ENCODE measurements around the gene EDC3. TPM values are rescaled to one million over a fixed set of nuclear protein-coding genes. Genes with fewer than 3 reads are reported as not detected.

Gene EDC3
- polyA plus RNA-seq, 2 of the 4 experiments (the other 2 are of a cell fraction), result 23.2 to 24.1 TPM

DNA sequence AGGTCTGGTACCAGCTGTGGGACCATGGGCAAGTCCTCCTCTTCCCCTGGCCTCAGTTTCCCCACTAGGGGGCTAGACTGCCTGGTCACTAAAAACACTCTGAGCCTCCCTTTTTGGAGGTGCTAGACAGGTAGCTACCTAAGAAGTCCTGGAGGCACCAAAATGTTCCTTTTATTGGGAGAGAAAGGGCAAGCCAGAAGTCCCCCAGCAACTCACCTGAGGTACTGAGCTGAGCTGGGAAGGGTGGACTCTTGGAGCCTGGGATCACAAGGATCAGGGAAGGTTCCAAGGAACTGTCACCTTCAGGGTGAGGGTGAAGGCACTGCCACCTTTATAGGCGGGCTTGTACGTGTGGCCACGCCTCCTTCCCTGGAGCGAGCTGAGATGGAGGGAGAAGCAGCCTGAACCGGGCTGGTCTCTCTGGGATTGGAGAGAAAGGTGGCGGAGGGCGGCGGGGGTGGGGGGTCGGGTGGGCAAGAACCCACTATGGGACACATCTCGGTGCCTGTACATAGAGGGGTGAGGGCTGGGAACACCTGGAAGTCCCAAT, 29.5 kb upstream of the EDC3 start, which contains the start of gene CYP1A1 (continued):
- TF ChIP-seq MYC (IDR thresholded peaks at IDR 0.05; ENCODE audit: borderline replicate concordance, low read length) (no peak), HDAC2 (IDR thresholded peaks at IDR 0.05) (no peak), HOXB13 (CRISPR knock-in tag; IDR thresholded peaks at IDR 0.05; ENCODE audit: low read depth) (no peak), PBX3 (IDR thresholded peaks at IDR 0.05) (no peak), SMC3 (IDR thresholded peaks at IDR 0.05) (no peak)
- TF ChIP-seq, protein P1, sequence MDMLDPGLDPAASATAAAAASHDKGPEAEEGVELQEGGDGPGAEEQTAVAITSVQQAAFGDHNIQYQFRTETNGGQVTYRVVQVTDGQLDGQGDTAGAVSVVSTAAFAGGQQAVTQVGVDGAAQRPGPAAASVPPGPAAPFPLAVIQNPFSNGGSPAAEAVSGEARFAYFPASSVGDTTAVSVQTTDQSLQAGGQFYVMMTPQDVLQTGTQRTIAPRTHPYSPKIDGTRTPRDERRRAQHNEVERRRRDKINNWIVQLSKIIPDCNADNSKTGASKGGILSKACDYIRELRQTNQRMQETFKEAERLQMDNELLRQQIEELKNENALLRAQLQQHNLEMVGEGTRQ (IDR thresholded peaks at IDR 0.05), result no peak

DNA sequence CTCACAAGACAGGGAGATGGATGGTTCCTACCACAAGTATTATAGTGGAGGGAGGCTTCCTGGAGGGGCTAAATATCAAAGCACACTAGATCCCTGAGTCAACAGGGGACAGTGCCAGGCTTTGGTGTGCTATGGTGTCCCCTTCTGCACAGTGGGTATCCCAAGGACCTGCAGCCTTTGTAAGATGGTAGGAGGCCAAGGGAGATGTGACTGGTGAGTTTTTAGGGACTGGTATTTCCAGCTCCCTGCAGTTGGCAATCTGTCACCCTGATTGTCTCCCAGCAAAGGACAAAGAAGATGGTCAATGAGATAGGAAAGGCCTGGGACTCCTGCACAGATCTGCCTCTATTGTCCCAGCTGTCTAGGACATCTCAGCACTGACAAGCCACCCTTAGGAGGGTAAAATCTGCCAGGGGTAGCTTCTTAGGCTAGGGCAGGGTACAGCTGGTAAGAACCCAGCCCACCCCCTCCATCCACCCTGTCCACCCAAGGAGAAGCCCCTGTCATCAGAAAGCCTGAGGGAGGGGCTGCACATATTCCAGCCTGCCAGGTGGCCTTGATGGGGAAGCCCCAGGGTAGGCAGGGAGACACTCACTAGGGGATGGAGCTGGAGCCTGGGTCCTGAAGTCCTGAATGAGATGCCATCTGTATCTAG, 28.9 kb upstream of the EDC3 start:
- TF ChIP-seq RARB (CRISPR knock-in tag; IDR thresholded peaks at IDR 0.05), result no peak
- TF ChIP-seq TP53 (CRISPR knock-in tag; IDR thresholded peaks at IDR 0.05), result no peak
- TF ChIP-seq RAD21 (conservative IDR thresholded peaks at IDR 0.05 in 1 of 2, IDR thresholded peaks at IDR 0.05 in 1 of 2), result no peak
- TF ChIP-seq HDAC2 (IDR thresholded peaks at IDR 0.05), result no peak
- no peak for FAIRE-seq
- no peak for ATAC-seq
- H3K27ac ChIP-seq, result no peak overlapping the region
- no peaks in the 10 kb centered on the region for H3K9me3 ChIP-seq
- no peak overlapping the region for H3K4me2 ChIP-seq
- no peak overlapping the region for H3K4me3 ChIP-seq
- POLR2A ChIA-PET, result interaction anchor here (0.7 kb wide), 1 partner anchor 479 kb away, joined by 3 read pairs; no protein-coding TSS in a partner anchor
- CTCF ChIA-PET, result interaction anchor here (0.8 to 2.9 kb wide), 4 partner anchors 44 to 92 kb away, joined by 3 to 11 read pairs (median 6); no protein-coding TSS in a partner anchor
- H3K4me1 ChIP-seq, result peaks cover 4% of the 10 kb centered on the region; the same call in 1 of the 3 replicates
- no peak for DNase-seq (ENCODE audit: low read depth in 1 of 2, low spot score in 1 of 2)

DNA sequence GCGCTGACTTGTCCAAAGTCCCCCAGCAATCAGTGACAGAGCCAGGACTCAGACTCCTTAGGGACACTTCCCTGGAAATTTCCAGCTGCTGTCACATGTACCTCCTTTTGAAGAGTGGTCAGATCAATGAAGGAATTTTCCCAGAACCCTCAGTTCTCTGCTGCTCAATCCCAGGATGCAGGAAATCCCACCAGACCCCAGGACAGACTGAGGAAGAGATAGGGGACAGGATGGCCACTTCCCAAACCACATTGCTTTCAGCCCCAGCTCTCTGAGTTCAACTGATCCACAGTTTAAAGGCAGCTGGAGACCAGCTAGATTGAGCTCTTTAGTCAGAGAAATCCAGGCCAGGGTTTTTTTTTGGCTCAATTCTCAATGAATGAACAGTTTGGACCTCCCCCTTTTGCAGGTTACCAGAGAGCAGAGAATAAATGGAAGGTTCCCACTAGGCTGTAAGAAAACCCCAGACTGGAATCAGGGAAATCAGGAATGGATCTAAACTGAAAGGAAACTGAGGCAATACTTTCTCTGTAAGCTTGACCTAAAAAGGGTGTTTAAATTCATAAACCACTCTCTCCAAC, 28.0 kb upstream of the EDC3 start:
- ChIA-PET CTCF (interaction anchor here (1.1 to 1.3 kb wide), 2 partner anchors 87 to 101 kb away, joined by 3 to 4 read pairs; no protein-coding TSS in a partner anchor), POLR2A (no interaction called here)
- TF ChIP-seq, protein P2, sequence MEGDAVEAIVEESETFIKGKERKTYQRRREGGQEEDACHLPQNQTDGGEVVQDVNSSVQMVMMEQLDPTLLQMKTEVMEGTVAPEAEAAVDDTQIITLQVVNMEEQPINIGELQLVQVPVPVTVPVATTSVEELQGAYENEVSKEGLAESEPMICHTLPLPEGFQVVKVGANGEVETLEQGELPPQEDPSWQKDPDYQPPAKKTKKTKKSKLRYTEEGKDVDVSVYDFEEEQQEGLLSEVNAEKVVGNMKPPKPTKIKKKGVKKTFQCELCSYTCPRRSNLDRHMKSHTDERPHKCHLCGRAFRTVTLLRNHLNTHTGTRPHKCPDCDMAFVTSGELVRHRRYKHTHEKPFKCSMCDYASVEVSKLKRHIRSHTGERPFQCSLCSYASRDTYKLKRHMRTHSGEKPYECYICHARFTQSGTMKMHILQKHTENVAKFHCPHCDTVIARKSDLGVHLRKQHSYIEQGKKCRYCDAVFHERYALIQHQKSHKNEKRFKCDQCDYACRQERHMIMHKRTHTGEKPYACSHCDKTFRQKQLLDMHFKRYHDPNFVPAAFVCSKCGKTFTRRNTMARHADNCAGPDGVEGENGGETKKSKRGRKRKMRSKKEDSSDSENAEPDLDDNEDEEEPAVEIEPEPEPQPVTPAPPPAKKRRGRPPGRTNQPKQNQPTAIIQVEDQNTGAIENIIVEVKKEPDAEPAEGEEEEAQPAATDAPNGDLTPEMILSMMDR (IDR thresholded peaks at IDR 0.05), result no peak
- no peak for TF ChIP-seq RAD21 (conservative IDR thresholded peaks at IDR 0.05 in 1 of 2, IDR thresholded peaks at IDR 0.05 in 1 of 2)
- no peak for TF ChIP-seq CHD4 (IDR thresholded peaks at IDR 0.05; ENCODE audit: borderline replicate concordance)
- no peak for TF ChIP-seq RNF2 (IDR thresholded peaks at IDR 0.05; ENCODE audit: borderline replicate concordance, low read depth)
- no peak for TF ChIP-seq RFX5 (IDR thresholded peaks at IDR 0.05)
- no peak for TF ChIP-seq HDAC2 (IDR thresholded peaks at IDR 0.05)
- H3K4me2 ChIP-seq, result no peak overlapping the region
- DNase-seq (ENCODE audit: low read depth in 1 of 2, low spot score in 1 of 2) (peak; percentile 47 to 51), FAIRE-seq (no peak), ATAC-seq (peak in 1 of 2 experiments; percentile 55; a peak in 3 of 6 replicates)
- WGBS (ENCODE audit: missing lambda C conversion rate), result 77% methylated on average over 1 of the region's 1 CpG
- no peak overlapping the region for H3K4me3 ChIP-seq
- H3K9me3 ChIP-seq, result no peaks in the 10 kb centered on the region
- H3K4me1 ChIP-seq, result peaks cover 4% of the 10 kb centered on the region; the same call in 1 of the 3 replicates
- no peak overlapping the region for H3K27ac ChIP-seq

- FAIRE-seq, result no peak
- ChIA-PET CTCF (interaction anchor here (1.1 kb wide), 1 partner anchor 100 kb away, joined by 3 read pairs; no protein-coding TSS in a partner anchor), POLR2A (no interaction called here)
- TF ChIP-seq, protein P3, sequence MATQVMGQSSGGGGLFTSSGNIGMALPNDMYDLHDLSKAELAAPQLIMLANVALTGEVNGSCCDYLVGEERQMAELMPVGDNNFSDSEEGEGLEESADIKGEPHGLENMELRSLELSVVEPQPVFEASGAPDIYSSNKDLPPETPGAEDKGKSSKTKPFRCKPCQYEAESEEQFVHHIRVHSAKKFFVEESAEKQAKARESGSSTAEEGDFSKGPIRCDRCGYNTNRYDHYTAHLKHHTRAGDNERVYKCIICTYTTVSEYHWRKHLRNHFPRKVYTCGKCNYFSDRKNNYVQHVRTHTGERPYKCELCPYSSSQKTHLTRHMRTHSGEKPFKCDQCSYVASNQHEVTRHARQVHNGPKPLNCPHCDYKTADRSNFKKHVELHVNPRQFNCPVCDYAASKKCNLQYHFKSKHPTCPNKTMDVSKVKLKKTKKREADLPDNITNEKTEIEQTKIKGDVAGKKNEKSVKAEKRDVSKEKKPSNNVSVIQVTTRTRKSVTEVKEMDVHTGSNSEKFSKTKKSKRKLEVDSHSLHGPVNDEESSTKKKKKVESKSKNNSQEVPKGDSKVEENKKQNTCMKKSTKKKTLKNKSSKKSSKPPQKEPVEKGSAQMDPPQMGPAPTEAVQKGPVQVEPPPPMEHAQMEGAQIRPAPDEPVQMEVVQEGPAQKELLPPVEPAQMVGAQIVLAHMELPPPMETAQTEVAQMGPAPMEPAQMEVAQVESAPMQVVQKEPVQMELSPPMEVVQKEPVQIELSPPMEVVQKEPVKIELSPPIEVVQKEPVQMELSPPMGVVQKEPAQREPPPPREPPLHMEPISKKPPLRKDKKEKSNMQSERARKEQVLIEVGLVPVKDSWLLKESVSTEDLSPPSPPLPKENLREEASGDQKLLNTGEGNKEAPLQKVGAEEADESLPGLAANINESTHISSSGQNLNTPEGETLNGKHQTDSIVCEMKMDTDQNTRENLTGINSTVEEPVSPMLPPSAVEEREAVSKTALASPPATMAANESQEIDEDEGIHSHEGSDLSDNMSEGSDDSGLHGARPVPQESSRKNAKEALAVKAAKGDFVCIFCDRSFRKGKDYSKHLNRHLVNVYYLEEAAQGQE (IDR thresholded peaks at IDR 0.05), result no peak
- TF ChIP-seq HES2 (IDR thresholded peaks at IDR 0.05) (no peak), MYC (IDR thresholded peaks at IDR 0.05; ENCODE audit: borderline replicate concordance, low read length) (no peak), FOSB (CRISPR knock-in tag; IDR thresholded peaks at IDR 0.05) (no peak), HOXB13 (CRISPR knock-in tag; IDR thresholded peaks at IDR 0.05; ENCODE audit: low read depth) (no peak), SMC3 (IDR thresholded peaks at IDR 0.05) (no peak), FOXS1 (CRISPR knock-in tag; IDR thresholded peaks at IDR 0.05) (no peak), RCOR1 (IDR thresholded peaks at IDR 0.05; ENCODE audit: low read depth, low read length) (no peak), CHD4 (IDR thresholded peaks at IDR 0.05; ENCODE audit: borderline replicate concordance) (no peak), RAD21 (conservative IDR thresholded peaks at IDR 0.05 in 1 of 2, IDR thresholded peaks at IDR 0.05 in 1 of 2) (no peak)
- TF ChIP-seq, protein P4, sequence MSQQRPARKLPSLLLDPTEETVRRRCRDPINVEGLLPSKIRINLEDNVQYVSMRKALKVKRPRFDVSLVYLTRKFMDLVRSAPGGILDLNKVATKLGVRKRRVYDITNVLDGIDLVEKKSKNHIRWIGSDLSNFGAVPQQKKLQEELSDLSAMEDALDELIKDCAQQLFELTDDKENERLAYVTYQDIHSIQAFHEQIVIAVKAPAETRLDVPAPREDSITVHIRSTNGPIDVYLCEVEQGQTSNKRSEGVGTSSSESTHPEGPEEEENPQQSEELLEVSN (IDR thresholded peaks at IDR 0.05; ENCODE audit: borderline replicate concordance, low read depth), result no peak
These were observed 27.4 kb upstream of the EDC3 start for GRCh38 chr15:74723187-74723586.

More at GRCh38 chr15:74723187-74723586, 27.4 kb upstream of the EDC3 start:
- Histone ChIP-seq H3K27ac (no peak overlapping the region), H3K4me2 (no peak overlapping the region), H3K4me1 (peaks cover 4% of the 10 kb centered on the region; the same call in 1 of the 3 replicates), H3K4me3 (no peak overlapping the region), H3K9me3 (no peaks in the 10 kb centered on the region)
- no peak for ATAC-seq
- WGBS (ENCODE audit: missing lambda C conversion rate), result 60% methylated on average over 1 of the region's 1 CpG
- no peak for DNase-seq (ENCODE audit: low read depth in 1 of 2, low spot score in 1 of 2)

All from A549 (cell line).